ENCODE data around the gene ARHGEF11. TPM values are rescaled to one million over a fixed set of nuclear protein-coding genes. Genes with fewer than 3 reads are reported as not detected.

ARHGEF11 gene
- total RNA-seq, 1 donor from 2014 or later = 24.0 TPM

- Histone ChIP-seq H3K36me3 (ENCODE audit: control insufficient read depth in 3 of 3, insufficient read depth in 3 of 3, low read length in 3 of 3) (peaks cover 53 to 69% (median 58%) of the 10 kb centered on the region in 3 donors), H3K4me1 (ENCODE audit: control insufficient read depth in 3 of 3, insufficient read depth in 3 of 3, low read length in 3 of 3) (peaks cover 0 to 3% (median 0%) of the 10 kb centered on the region in 3 donors), H3K9me3 (ENCODE audit: control insufficient read depth in 3 of 3, low read length in 3 of 3) (no peaks in the 10 kb centered on the region), H3K27ac (ENCODE audit: low read depth, low read length) (no peak overlapping the region), H3K27me3 (ENCODE audit: control insufficient read depth in 3 of 3, insufficient read depth in 3 of 3, low read length in 3 of 3) (no peaks in the 10 kb centered on the region), H3K9ac (ENCODE audit: low read depth in 1 of 3, low read length in 3 of 3) (no peak overlapping the region), H3K4me3 (ENCODE audit: low read length in 3 of 3) (no peak overlapping the region)
Observed at GRCh38 chr1:156964441-156964840, 81.1 kb downstream of the ARHGEF11 start.

- H3K9me3 ChIP-seq (ENCODE audit: control insufficient read depth in 3 of 3, low read length in 3 of 3) = no peaks in the 10 kb centered on the region
- no peak overlapping the region for H3K4me3 ChIP-seq (ENCODE audit: low read length in 3 of 3)
- H3K9ac ChIP-seq (ENCODE audit: low read depth in 1 of 3, low read length in 3 of 3) = no peak overlapping the region
- H3K36me3 ChIP-seq (ENCODE audit: control insufficient read depth in 3 of 3, insufficient read depth in 3 of 3, low read length in 3 of 3) = peaks cover 51 to 69% (median 62%) of the 10 kb centered on the region in 3 donors
- H3K4me1 ChIP-seq (ENCODE audit: control insufficient read depth in 3 of 3, insufficient read depth in 3 of 3, low read length in 3 of 3) = peaks cover 0 to 6% (median 3%) of the 10 kb centered on the region in 3 donors
- no peak overlapping the region for H3K27ac ChIP-seq (ENCODE audit: low read depth, low read length)
- no peaks in the 10 kb centered on the region for H3K27me3 ChIP-seq (ENCODE audit: control insufficient read depth in 3 of 3, insufficient read depth in 3 of 3, low read length in 3 of 3)
Observed at GRCh38 chr1:156963621-156964020, 81.9 kb downstream of the ARHGEF11 start.

DNA sequence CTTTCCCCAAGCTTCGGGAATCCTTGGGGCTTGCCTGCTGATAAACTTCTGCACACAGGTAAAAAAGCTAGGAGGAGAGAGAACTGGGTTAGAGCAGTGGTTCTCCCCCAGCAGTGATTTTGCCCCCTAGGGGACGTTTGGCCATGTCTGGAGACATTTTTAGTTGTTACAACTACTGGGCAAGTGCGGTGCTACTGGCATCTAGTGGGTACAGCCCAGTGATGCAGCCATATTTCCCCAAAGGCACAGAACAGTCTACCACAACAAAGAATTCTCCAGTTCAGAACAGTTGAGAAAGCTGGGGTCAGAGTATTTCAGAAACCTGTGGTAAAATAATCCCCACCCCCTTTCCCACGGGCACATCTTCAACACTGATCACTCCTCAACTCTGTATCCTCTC, 83.8 kb downstream of the ARHGEF11 start:
- Histone ChIP-seq H3K4me3 (ENCODE audit: low read length in 3 of 3) (no peak overlapping the region), H3K27me3 (ENCODE audit: control insufficient read depth in 3 of 3, insufficient read depth in 3 of 3, low read length in 3 of 3) (no peaks in the 10 kb centered on the region), H3K36me3 (ENCODE audit: control insufficient read depth in 3 of 3, insufficient read depth in 3 of 3, low read length in 3 of 3) (peaks cover 59 to 73% (median 63%) of the 10 kb centered on the region in 3 donors), H3K9me3 (ENCODE audit: control insufficient read depth in 3 of 3, low read length in 3 of 3) (no peaks in the 10 kb centered on the region), H3K27ac (ENCODE audit: low read depth, low read length) (no peak overlapping the region), H3K4me1 (ENCODE audit: control insufficient read depth in 3 of 3, insufficient read depth in 3 of 3, low read length in 3 of 3) (peaks cover 0 to 6% (median 3%) of the 10 kb centered on the region in 3 donors), H3K9ac (ENCODE audit: low read depth in 1 of 3, low read length in 3 of 3) (no peak overlapping the region)

DNA sequence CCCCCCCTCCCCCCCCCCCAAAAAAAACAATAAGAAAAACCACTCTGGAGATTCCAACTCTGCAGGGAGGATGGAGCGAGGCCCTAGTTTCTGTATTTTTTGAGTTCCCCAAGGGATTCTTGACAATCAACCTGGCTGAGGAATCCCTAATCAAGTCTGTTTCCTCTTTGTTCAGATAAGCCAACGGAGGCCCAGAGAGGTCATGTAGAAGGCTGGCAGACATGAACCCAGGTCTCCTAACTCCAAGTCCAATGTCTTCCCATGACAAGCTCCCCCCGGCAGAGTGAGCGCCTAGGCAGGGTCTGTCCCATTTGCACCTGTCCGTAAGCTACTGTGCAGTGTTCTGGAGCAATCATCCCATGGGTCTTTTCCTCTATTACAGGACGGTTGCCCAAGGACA, 85.6 kb downstream of the ARHGEF11 start:
- H3K36me3 ChIP-seq (ENCODE audit: control insufficient read depth in 3 of 3, insufficient read depth in 3 of 3, low read length in 3 of 3) = peaks cover 73 to 82% (median 73%) of the 10 kb centered on the region in 3 donors
- no peak overlapping the region for H3K4me3 ChIP-seq (ENCODE audit: low read length in 3 of 3)
- peaks cover 0 to 6% (median 3%) of the 10 kb centered on the region in 3 donors for H3K4me1 ChIP-seq (ENCODE audit: control insufficient read depth in 3 of 3, insufficient read depth in 3 of 3, low read length in 3 of 3)

DNA sequence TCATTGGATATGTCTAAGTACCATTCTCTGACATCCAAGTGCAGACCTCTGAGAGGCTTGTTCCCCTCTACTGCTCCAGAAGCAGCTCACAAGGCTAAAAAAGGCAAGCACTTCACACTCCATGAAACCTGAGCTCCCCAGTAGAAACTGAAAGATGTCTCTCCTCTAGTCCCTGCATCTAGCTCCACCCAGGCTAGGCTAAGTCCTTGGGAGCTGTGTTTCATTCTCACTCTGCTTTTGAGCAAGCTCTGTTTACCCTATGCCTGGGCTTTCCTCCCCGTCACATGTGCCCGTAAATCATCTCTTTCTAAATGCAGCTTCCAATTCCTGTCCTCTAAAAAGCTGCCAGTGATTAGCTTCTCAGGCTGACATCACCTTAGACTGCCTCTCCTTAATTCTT, 86.1 kb downstream of the ARHGEF11 start:
- Histone ChIP-seq H3K9ac (ENCODE audit: low read depth in 1 of 3, low read length in 3 of 3) (no peak overlapping the region), H3K27me3 (ENCODE audit: control insufficient read depth in 3 of 3, insufficient read depth in 3 of 3, low read length in 3 of 3) (no peaks in the 10 kb centered on the region), H3K27ac (ENCODE audit: low read depth, low read length) (no peak overlapping the region), H3K4me3 (ENCODE audit: low read length in 3 of 3) (no peak overlapping the region), H3K36me3 (ENCODE audit: control insufficient read depth in 3 of 3, insufficient read depth in 3 of 3, low read length in 3 of 3) (peaks cover 69 to 85% (median 74%) of the 10 kb centered on the region in 3 donors), H3K9me3 (ENCODE audit: control insufficient read depth in 3 of 3, low read length in 3 of 3) (no peaks in the 10 kb centered on the region), H3K4me1 (ENCODE audit: control insufficient read depth in 3 of 3, insufficient read depth in 3 of 3, low read length in 3 of 3) (peaks cover 0 to 6% (median 3%) of the 10 kb centered on the region in 3 donors)

More for the DNA sequence above, 85.6 kb downstream of the ARHGEF11 start:
- no peak overlapping the region for H3K27ac ChIP-seq (ENCODE audit: low read depth, low read length)
- H3K9me3 ChIP-seq (ENCODE audit: control insufficient read depth in 3 of 3, low read length in 3 of 3) = no peaks in the 10 kb centered on the region
- no peak overlapping the region for H3K9ac ChIP-seq (ENCODE audit: low read depth in 1 of 3, low read length in 3 of 3)
- no peaks in the 10 kb centered on the region for H3K27me3 ChIP-seq (ENCODE audit: control insufficient read depth in 3 of 3, insufficient read depth in 3 of 3, low read length in 3 of 3)

DNA sequence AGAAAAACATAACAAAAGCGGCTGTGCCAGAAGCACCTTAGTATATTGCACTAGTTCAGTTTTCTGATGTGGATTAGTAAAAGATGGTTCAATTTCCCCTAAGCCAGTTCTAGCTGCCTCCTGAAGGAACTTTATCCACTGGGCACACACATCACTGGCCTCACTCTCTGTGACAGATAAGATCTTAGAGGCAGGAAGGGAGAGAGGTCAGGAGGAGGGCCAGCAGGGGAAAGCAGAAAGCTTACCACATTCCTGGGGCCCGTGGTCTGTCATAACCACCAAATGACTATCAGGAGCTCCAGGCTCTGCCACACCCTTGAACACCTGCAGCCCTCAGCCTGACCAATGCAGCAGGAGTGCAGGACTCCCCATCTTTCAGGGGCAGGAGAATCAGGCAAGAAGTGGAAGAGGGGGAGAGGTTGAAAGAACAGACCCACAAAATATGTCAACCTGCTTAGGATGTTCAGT, 87.3 kb downstream of the ARHGEF11 start:
- H3K36me3 ChIP-seq (ENCODE audit: control insufficient read depth in 3 of 3, insufficient read depth in 3 of 3, low read length in 3 of 3) = peaks cover 64 to 80% (median 68%) of the 10 kb centered on the region in 3 donors
- H3K4me1 ChIP-seq (ENCODE audit: control insufficient read depth in 3 of 3, insufficient read depth in 3 of 3, low read length in 3 of 3) = peaks cover 0 to 6% (median 0%) of the 10 kb centered on the region in 3 donors
- no peak overlapping the region for H3K4me3 ChIP-seq (ENCODE audit: low read length in 3 of 3)
- no peaks in the 10 kb centered on the region for H3K9me3 ChIP-seq (ENCODE audit: control insufficient read depth in 3 of 3, low read length in 3 of 3)
- no peak overlapping the region for H3K27ac ChIP-seq (ENCODE audit: low read depth, low read length)
- no peaks in the 10 kb centered on the region for H3K27me3 ChIP-seq (ENCODE audit: control insufficient read depth in 3 of 3, insufficient read depth in 3 of 3, low read length in 3 of 3)
- no peak overlapping the region for H3K9ac ChIP-seq (ENCODE audit: low read depth in 1 of 3, low read length in 3 of 3)

- no peak overlapping the region for H3K9ac ChIP-seq (ENCODE audit: low read depth in 1 of 3, low read length in 3 of 3)
- no peaks in the 10 kb centered on the region for H3K9me3 ChIP-seq (ENCODE audit: control insufficient read depth in 3 of 3, low read length in 3 of 3)
- H3K27me3 ChIP-seq (ENCODE audit: control insufficient read depth in 3 of 3, insufficient read depth in 3 of 3, low read length in 3 of 3) = no peaks in the 10 kb centered on the region
- no peak overlapping the region for H3K4me3 ChIP-seq (ENCODE audit: low read length in 3 of 3)
- H3K27ac ChIP-seq (ENCODE audit: low read depth, low read length) = no peak overlapping the region
- H3K4me1 ChIP-seq (ENCODE audit: control insufficient read depth in 3 of 3, insufficient read depth in 3 of 3, low read length in 3 of 3) = peaks cover 0 to 6% (median 0%) of the 10 kb centered on the region in 3 donors
- H3K36me3 ChIP-seq (ENCODE audit: control insufficient read depth in 3 of 3, insufficient read depth in 3 of 3, low read length in 3 of 3) = peaks cover 61 to 78% (median 69%) of the 10 kb centered on the region in 3 donors
Observed at GRCh38 chr1:156957634-156958033, 87.9 kb downstream of the ARHGEF11 start.

DNA sequence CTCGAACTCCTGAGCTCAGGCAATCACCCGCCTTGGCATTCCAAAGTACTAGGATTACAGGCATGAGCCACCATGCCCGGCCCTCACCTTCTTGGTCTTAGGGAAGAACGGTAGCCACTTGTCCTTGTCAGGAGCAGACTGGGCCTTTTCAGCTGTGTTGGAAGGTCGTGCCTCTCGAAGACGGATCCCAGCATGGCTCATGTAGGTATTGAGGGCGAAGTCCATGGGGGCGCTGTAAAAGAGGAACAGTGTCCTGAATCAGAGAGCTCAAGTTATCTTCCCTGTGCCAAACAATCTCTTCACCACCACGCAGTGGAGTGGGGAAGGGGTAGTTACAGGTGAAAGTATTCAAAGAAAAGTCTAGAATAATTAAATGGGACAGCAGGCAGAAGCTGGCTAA, 89.2 kb downstream of the ARHGEF11 start:
- Histone ChIP-seq H3K4me3 (ENCODE audit: low read length in 3 of 3) (no peak overlapping the region), H3K9ac (ENCODE audit: low read depth in 1 of 3, low read length in 3 of 3) (no peak overlapping the region), H3K9me3 (ENCODE audit: control insufficient read depth in 3 of 3, low read length in 3 of 3) (no peaks in the 10 kb centered on the region), H3K4me1 (ENCODE audit: control insufficient read depth in 3 of 3, insufficient read depth in 3 of 3, low read length in 3 of 3) (peaks cover 0 to 6% (median 0%) of the 10 kb centered on the region in 3 donors), H3K27ac (ENCODE audit: low read depth, low read length) (no peak overlapping the region), H3K27me3 (ENCODE audit: control insufficient read depth in 3 of 3, insufficient read depth in 3 of 3, low read length in 3 of 3) (no peaks in the 10 kb centered on the region), H3K36me3 (ENCODE audit: control insufficient read depth in 3 of 3, insufficient read depth in 3 of 3, low read length in 3 of 3) (peaks cover 69 to 79% (median 71%) of the 10 kb centered on the region in 3 donors)

DNA sequence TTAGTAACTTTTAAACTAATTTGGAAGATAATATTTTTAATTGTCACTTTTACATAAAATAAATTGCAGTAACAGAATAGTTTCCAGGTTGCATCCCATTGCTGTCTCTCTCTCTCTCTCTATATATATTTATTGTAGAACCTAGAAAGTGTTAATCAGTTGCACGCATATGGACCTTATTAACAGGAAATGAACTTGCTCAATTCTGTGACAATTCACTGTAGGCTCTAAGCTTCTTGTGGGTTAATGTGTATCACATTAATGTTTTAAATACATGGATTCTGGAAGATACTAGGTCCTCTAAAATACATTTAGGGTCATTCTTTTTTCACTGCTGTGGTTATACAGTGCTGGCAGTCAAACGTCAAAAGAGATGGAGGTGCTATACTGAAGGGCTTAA, 92.0 kb downstream of the ARHGEF11 start:
- Histone ChIP-seq H3K9ac (ENCODE audit: low read depth in 1 of 3, low read length in 3 of 3) (no peak overlapping the region), H3K27me3 (ENCODE audit: control insufficient read depth in 3 of 3, insufficient read depth in 3 of 3, low read length in 3 of 3) (no peaks in the 10 kb centered on the region), H3K36me3 (ENCODE audit: control insufficient read depth in 3 of 3, insufficient read depth in 3 of 3, low read length in 3 of 3) (peaks cover 72 to 77% (median 72%) of the 10 kb centered on the region in 3 donors)

GRCh38 chr1:156951371-156951770, 94.2 kb downstream of the ARHGEF11 start:
- Histone ChIP-seq H3K4me3 (ENCODE audit: low read length in 3 of 3) (no peak overlapping the region), H3K36me3 (ENCODE audit: control insufficient read depth in 3 of 3, insufficient read depth in 3 of 3, low read length in 3 of 3) (peaks cover 67 to 77% (median 77%) of the 10 kb centered on the region in 3 donors), H3K27me3 (ENCODE audit: control insufficient read depth in 3 of 3, insufficient read depth in 3 of 3, low read length in 3 of 3) (no peaks in the 10 kb centered on the region), H3K9ac (ENCODE audit: low read depth in 1 of 3, low read length in 3 of 3) (no peak overlapping the region), H3K4me1 (ENCODE audit: control insufficient read depth in 3 of 3, insufficient read depth in 3 of 3, low read length in 3 of 3) (no peaks in the 10 kb centered on the region), H3K27ac (ENCODE audit: low read depth, low read length) (no peak overlapping the region), H3K9me3 (ENCODE audit: control insufficient read depth in 3 of 3, low read length in 3 of 3) (no peaks in the 10 kb centered on the region)

More for the DNA sequence above, 92.0 kb downstream of the ARHGEF11 start:
- H3K4me3 ChIP-seq (ENCODE audit: low read length in 3 of 3) = no peak overlapping the region
- H3K4me1 ChIP-seq (ENCODE audit: control insufficient read depth in 3 of 3, insufficient read depth in 3 of 3, low read length in 3 of 3) = no peaks in the 10 kb centered on the region
- no peaks in the 10 kb centered on the region for H3K9me3 ChIP-seq (ENCODE audit: control insufficient read depth in 3 of 3, low read length in 3 of 3)
- H3K27ac ChIP-seq (ENCODE audit: low read depth, low read length) = no peak overlapping the region

Data from skeletal muscle tissue (tissue), 4 donors.